Ovary (tissue), 9 donors: ENCODE measurements around the gene ASB16. TPM values are rescaled to one million over a fixed set of nuclear protein-coding genes. Genes with fewer than 3 reads are reported as not detected.
A peak's percentile ranks its signal among the peaks of the same experiment; 100 is the strongest.

ENCODE experiments used
- DNase-seq, 5 donors: peaks; one replicate each; pipeline ENCODE4 v3.0.0-alpha.2; 2019 to 2020
- H3K27ac ChIP-seq, 2 donors: fragments of 200-600 bp; one replicate each; pipeline versions ENCODE4 v1.5.1 to v1.8.0; 2019 to 2022
- H3K27me3 ChIP-seq: fragments of 200-600 bp; one replicate; pipeline ENCODE4 v1.8.0; 2022
- H3K36me3 ChIP-seq: fragments of 200-600 bp; sonication (generic); one replicate; pipeline ENCODE4 v1.5.1; 2019
- H3K4me1 ChIP-seq: one replicate; pipeline ENCODE4 v1.8.1; 2013; ENCODE audit warnings: mild to moderate bottlenecking, moderate library complexity; ENCODE audit not compliant: insufficient read depth
- H3K4me3 ChIP-seq: fragments of 200-600 bp; sonication (generic); one replicate; pipeline ENCODE4 v1.5.1; 2017
- H3K9me3 ChIP-seq, 2 donors: fragments of 200-600 bp in 1 of 2; sonication (generic) in 1 of 2; one replicate each; pipeline versions ENCODE4 v1.5.1 to v1.8.1; 2013 to 2019; ENCODE audit warnings: mild to moderate bottlenecking in 1 of 2, moderate library complexity in 1 of 2
- EP300 ChIP-seq: sonication (generic); formaldehyde crosslinking; IDR thresholded peaks from one replicate; pipeline ENCODE4 v1.6.1; 2017; ENCODE audit warnings: antibody characterized with exemption
- POLR2A ChIP-seq: fragments of 450-650 bp; IDR thresholded peaks from one replicate; pipeline ENCODE4 v1.6.1; 2017; ENCODE audit warnings: antibody characterized with exemption, mild to moderate bottlenecking, moderate library complexity
- WGBS, 3 donors: extraction: QIAGEN DNeasy Blood & Tissue Kit in 1 of 3; methylation state at CpG; one replicate each; pipeline versions ENCODE4 v1.1.5 to v1.1.7; 2013 to 2017; 5-methylcytosine and 5-hydroxymethylcytosine counted together
- intact Hi-C, 4 donors: fragments of 100-400 bp; cut with DNase I; formaldehyde crosslinking; loops; one replicate each; pipeline versions ENCODE4 v1.11.0 to v1.15.1; 2022 to 2023
- polyA plus RNA-seq, 2 donors: library from polyadenylated mRNA; stranded (reverse); fragments of 200-250 nt in 1 of 2; fragments of 350-450 nt in 1 of 2; fragmentation: Illumina TruSeq in 1 of 2; extraction: RNeasy Lipid Tissue Mini Kit (QIAGEN cat#74804) in 1 of 2; gene quantifications; one replicate each; pipeline ENCODE4 v1.2.3, GENCODE V29; 2013 to 2014
- total RNA-seq, 7 donors: library from RNA; depleted of rRNA in 2 of 7; stranded (reverse); fragments of >200 nt in 2 of 7; fragmentation: NEBNext Ultra II Directional in 3 of 7; extraction: Animal tissue kit (Norgen Biotek cat#: 25700) in 3 of 7; gene quantifications; one replicate each; pipeline versions ENCODE4 v1.1.0 to v1.2.4, GENCODE V29; 2016 to 2023
- TF ChIP-seq, protein P1 (sequence below), 3 donors: fragments of 450-650 bp in 2 of 3; fragments of 200-600 bp in 1 of 3; IDR thresholded peaks; one replicate each; pipeline versions ENCODE4 v1.5.1 to v1.8.0; 2016 to 2022; ENCODE audit warnings: antibody characterized with exemption in 3 of 3, mild to moderate bottlenecking in 1 of 3
- donor health status: DM: no; HTN: no; CAD: no; lungs with moderate emphysema.
- donor health status: DM: no; HTN: no; CAD: no.
- donor health status: Bipolar disorder and iron deficiency.
- donor health status: DM: yes; HTN: yes; CAD: no.
- donor health status: DM: no; HTN: no; CAD: no.
- donor health status: DM: yes; HTN: yes; CAD: no.

Gene ASB16
- total and polyA plus RNA-seq, 9 donors, result 0.10 to 1.8 (median 0.98) TPM; not detected in 1

DNA sequence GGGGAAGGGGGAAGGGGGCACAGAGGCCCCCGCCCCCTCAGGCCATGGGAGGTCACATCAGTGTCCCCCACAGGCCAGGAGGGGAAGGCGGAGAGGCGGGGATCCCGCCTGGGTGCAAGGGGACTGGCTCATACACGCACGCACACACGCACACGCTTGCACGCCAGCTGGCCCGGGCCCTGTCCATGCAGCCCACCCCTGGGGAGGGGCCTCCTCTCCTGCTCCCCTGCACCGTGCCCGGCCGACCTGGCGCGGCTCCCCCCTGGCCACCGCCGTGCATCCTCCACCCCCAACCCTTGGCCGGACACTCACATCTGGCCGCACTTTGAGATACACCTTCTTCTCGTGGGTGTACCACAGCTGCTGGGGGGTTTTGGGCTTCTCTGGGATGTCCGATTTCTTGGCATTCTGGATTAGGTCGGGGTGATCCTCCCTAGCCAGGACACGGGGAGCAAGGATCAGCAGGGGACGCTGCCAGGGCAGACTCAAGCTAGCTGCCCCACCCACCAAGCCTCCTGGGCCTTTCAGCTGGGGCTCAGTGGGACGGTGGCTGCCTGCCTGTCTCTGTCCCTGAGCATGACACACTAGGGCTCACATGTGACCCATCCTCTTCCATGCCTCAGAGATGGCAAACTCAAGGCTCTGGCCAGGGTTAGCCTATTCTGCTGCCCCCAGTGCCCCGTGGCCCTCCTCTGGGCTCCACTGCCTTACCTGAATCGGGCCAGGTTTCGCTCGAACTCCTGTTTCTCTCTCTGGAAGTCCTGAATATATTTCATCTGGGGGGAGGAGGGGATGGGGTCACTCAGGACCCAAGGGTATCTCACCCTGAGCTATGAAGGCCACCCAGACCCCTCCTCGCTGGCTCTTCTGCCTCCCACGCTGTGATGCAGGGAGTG, 42.3 kb downstream of the ASB16 start:
- Histone ChIP-seq H3K9me3 (no peaks in the 10 kb centered on the region), H3K4me3 (no peak overlapping the region), H3K4me1 (peaks cover 10% of the 10 kb centered on the region), H3K27ac (no peak overlapping the region), H3K36me3 (no peaks in the 10 kb centered on the region), H3K27me3 (no peaks in the 10 kb centered on the region)
- intact Hi-C loops, result loop anchor here in 2 of 4 donors (5.0 kb wide), 2 partner anchors 110 to 120 kb away; partner anchors contain the start of gene SLC25A39 (in 1 of the 2)
- TF ChIP-seq POLR2A (no peak), EP300 (no peak)
- TF ChIP-seq, protein P1, sequence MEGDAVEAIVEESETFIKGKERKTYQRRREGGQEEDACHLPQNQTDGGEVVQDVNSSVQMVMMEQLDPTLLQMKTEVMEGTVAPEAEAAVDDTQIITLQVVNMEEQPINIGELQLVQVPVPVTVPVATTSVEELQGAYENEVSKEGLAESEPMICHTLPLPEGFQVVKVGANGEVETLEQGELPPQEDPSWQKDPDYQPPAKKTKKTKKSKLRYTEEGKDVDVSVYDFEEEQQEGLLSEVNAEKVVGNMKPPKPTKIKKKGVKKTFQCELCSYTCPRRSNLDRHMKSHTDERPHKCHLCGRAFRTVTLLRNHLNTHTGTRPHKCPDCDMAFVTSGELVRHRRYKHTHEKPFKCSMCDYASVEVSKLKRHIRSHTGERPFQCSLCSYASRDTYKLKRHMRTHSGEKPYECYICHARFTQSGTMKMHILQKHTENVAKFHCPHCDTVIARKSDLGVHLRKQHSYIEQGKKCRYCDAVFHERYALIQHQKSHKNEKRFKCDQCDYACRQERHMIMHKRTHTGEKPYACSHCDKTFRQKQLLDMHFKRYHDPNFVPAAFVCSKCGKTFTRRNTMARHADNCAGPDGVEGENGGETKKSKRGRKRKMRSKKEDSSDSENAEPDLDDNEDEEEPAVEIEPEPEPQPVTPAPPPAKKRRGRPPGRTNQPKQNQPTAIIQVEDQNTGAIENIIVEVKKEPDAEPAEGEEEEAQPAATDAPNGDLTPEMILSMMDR (IDR thresholded peaks at IDR 0.05), result no peak
- DNase-seq, result no peak
- WGBS, 3 donors, result 41 to 55% (median 50%) methylated on average over 23 to 31 of the region's 31 CpGs

DNA sequence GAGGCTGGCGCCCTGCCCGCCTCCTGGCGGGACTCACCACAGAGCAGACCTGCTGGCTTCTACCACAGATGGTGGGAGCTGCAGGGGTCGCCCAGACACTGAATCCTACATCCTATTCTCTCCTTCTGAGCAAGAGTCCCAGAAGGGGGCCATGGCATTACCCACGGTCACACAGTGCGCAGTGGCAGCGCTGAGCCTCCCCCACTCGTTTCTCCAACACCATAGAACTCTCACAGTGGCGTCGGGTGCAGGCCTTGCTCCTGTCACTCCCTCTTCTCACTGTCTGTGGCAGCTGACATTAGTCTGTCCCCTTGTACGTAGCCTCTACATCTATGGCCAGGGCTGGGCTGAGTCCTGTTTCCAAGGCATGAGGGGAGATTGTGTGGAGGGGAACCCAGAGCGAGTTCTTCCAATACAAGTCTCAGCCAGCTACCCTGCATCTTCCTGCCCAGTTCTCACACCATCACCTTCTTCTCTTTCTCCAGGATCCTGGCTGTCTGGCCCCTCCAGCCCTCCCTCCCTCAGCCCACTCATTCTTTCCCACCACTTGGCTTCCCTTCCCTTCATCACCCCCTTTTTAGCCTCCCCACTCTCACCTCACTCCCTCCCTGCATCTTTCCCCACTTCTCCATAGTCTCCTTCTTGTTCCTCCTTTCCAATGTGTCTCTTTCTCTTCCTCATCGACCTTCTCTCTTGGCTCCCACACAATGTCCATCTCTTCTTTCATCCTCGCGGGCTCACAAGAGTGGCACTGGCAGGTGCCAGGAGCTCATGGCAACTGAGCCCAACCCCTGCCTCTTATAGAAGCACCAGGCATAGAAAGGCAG, 43.1 kb downstream of the ASB16 start:
- peak in 1 of 5 donors; percentile 45 for DNase-seq

DNA sequence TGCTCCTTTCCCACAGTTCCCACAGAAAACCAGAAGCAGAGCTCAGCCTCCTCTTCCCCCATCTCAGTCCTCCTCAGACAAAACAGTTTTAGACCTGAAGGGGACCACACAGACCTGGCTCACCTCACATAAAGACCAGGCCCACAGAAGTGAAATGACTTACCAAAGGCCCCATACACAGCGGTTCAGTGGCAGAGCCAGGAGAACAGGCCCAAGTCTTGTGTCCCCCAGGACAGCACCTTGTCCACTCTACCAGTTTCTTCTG, 43.7 kb downstream of the ASB16 start:
- WGBS, 3 donors, result 79 to 100% (median 97%) methylated on average over 1 of the region's 1 CpG
- Histone ChIP-seq H3K4me3 (no peak overlapping the region), H3K27ac (no peak overlapping the region), H3K4me1 (peaks cover 15% of the 10 kb centered on the region), H3K27me3 (no peaks in the 10 kb centered on the region), H3K9me3 (no peaks in the 10 kb centered on the region), H3K36me3 (no peaks in the 10 kb centered on the region)
- DNase-seq, result no peak
- TF ChIP-seq EP300 (no peak), POLR2A (no peak)
- TF ChIP-seq, protein P1 (IDR thresholded peaks at IDR 0.05), result no peak
- intact Hi-C loops, result loop anchor here in 2 of 4 donors (5.0 kb wide), 2 partner anchors 108 to 118 kb away; partner anchors contain the start of gene SLC25A39 (in 1 of the 2)

More for the DNA sequence above, 43.1 kb downstream of the ASB16 start:
- no peak overlapping the region for H3K27ac ChIP-seq
- no peaks in the 10 kb centered on the region for H3K36me3 ChIP-seq
- intact Hi-C loops, result loop anchor here in 2 of 4 donors (5.0 kb wide), 2 partner anchors 109 to 119 kb away; partner anchors contain the start of gene SLC25A39 (in 1 of the 2)
- no peaks in the 10 kb centered on the region for H3K9me3 ChIP-seq
- WGBS, 3 donors, result 67 to 72% (median 69%) methylated on average over 15 of the region's 15 CpGs
- peaks cover 15% of the 10 kb centered on the region for H3K4me1 ChIP-seq
- H3K4me3 ChIP-seq, result no peak overlapping the region
- H3K27me3 ChIP-seq, result no peaks in the 10 kb centered on the region
- TF ChIP-seq POLR2A, result no peak
- no peak for TF ChIP-seq EP300
- TF ChIP-seq, protein P1 (IDR thresholded peaks at IDR 0.05), result no peak

DNA sequence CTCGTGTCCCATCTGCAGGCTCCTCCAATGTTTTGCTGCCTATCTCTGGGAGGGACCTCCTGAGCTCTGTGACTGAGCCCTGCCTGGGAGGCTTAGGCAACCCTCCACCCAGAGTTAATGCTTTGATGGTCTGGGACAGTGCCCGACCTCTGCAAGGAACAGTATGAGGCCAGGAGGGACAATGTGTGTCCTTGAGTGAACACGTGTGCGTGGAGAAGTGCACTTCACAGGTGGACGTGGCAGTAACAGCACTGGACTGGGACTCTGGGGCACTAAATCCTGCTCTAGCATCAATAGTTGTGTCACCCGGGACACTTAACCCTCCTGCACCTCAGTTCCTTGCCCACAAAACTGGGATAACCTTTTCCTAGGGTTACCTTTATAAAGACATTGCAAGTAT, 44.4 kb downstream of the ASB16 start:
- DNase-seq, result no peak
- intact Hi-C loops, result loop anchor here in 2 of 4 donors (5.0 kb wide), 2 partner anchors 107 to 117 kb away; partner anchors contain the start of gene SLC25A39 (in 1 of the 2)
- H3K27me3 ChIP-seq, result no peaks in the 10 kb centered on the region
- no peaks in the 10 kb centered on the region for H3K9me3 ChIP-seq
- peaks cover 15% of the 10 kb centered on the region for H3K4me1 ChIP-seq
- 84 to 88% (median 85%) methylated on average over 6 of the region's 6 CpGs for WGBS, 3 donors
- no peak for TF ChIP-seq EP300
- no peak for TF ChIP-seq POLR2A
- TF ChIP-seq, protein P1 (IDR thresholded peaks at IDR 0.05), result no peak
- no peaks in the 10 kb centered on the region for H3K36me3 ChIP-seq
- no peak overlapping the region for H3K27ac ChIP-seq
- H3K4me3 ChIP-seq, result no peak overlapping the region
